ENCODE results near the gene EIF2S2.
A peak's percentile ranks its signal among the peaks of the same experiment; 100 is the strongest.

EIF2S2 gene

GRCh38 chr20:34112600-34113101, 608 bp upstream of the EIF2S2 start (continued):
- TF ChIP-seq PRDM2 (tag by site-specific recombination; IDR thresholded peaks at IDR 0.05; ENCODE audit: borderline replicate concordance) (no peak), ZNF354C (tag by site-specific recombination; IDR thresholded peaks at IDR 0.05; ENCODE audit: borderline replicate concordance, low read depth) (no peak), PRDM6 (tag by site-specific recombination; IDR thresholded peaks at IDR 0.05) (no peak), ZNF148 (tag by site-specific recombination; IDR thresholded peaks at IDR 0.05; ENCODE audit: borderline replicate concordance) (no peak), ZSCAN23 (tag by site-specific recombination; IDR thresholded peaks at IDR 0.05) (no peak), ZNF548 (tag by site-specific recombination; IDR thresholded peaks at IDR 0.05) (no peak), ZNF529 (tag by site-specific recombination; IDR thresholded peaks at IDR 0.05; ENCODE audit: insufficient replicate concordance) (no peak), ZNF473 (tag by site-specific recombination; IDR thresholded peaks at IDR 0.05) (no peak)
- TF ChIP-seq, protein P1, sequence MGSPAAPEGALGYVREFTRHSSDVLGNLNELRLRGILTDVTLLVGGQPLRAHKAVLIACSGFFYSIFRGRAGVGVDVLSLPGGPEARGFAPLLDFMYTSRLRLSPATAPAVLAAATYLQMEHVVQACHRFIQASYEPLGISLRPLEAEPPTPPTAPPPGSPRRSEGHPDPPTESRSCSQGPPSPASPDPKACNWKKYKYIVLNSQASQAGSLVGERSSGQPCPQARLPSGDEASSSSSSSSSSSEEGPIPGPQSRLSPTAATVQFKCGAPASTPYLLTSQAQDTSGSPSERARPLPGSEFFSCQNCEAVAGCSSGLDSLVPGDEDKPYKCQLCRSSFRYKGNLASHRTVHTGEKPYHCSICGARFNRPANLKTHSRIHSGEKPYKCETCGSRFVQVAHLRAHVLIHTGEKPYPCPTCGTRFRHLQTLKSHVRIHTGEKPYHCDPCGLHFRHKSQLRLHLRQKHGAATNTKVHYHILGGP (tag by site-specific recombination; IDR thresholded peaks at IDR 0.05) = no peak

DNA sequence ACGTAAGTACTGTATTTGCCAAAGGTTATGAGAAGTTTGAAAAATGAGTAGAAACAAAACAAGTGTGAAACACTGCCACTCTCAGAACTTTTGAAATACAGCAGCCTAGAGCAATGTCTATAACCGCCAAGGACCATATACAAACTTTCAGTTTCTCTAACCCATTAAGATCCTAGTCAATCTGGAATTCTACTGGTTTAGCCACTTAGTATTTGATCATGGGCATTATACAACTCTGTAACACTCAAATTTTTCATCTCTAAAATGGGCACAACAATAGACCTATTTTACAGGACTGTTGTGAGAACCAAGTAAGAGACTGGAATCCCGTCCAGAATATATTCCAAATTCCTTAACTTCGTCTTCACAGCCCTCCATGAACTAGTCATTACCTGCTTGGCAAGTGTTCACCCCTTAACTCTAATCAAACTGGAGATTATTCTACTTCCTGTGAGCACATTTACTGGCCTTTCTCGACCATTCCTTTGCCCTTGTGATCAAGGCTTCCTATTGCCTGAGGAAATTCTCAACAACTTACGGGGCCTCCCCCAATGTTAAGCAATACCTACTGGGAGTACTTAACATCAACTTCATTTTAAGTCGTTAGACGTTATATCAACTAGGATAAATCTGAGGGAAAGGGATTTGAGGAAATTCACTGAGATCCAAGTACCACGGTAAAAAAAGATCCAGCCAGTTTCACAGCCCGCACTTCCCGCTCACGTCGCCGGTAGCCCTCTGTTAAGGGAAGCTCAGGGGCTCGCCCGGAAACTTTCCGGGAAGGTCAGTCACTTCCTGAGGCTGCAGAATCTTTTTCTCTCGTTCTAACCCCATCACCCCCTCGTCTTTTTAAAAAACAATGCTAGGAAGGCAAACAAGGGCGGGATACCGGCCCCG, 1.1 kb downstream of the EIF2S2 start:
- Histone ChIP-seq H3K27ac (ENCODE audit: extremely low read depth, low read depth, low read length) (peak overlapping the region; percentile 81), H3K36me3 (ENCODE audit: control insufficient read depth in 2 of 2, insufficient read depth in 1 of 2, low read length in 2 of 2) (peaks cover 14 to 44% of the 10 kb centered on the region in 2 experiments; a peak in 2 of 3 replicates), H3K4me3 (ENCODE audit: low read depth, low read length) (peak overlapping the region; percentile 85), H3K4me1 (ENCODE audit: control insufficient read depth, insufficient read depth, low read length) (peaks cover 3% of the 10 kb centered on the region; the same call in 1 of the 2 replicates), H3K9me3 (ENCODE audit: control insufficient read depth, insufficient read depth, low read depth, low read length) (no peaks in the 10 kb centered on the region)
- TF ChIP-seq ZFP3 (tag by site-specific recombination; IDR thresholded peaks at IDR 0.05; ENCODE audit: low read depth) = no peak
- TF ChIP-seq CTCF (tag by site-specific recombination; IDR thresholded peaks at IDR 0.05) = 0 out of 2 replicates have a peak, but pooled peaks have one; percentile 1
- no peak for TF ChIP-seq ZNF132 (tag by site-specific recombination; IDR thresholded peaks at IDR 0.05; ENCODE audit: borderline replicate concordance)
- TF ChIP-seq ZNF146 (tag by site-specific recombination; IDR thresholded peaks at IDR 0.05) = no peak
- no peak for TF ChIP-seq ZNF621 (tag by site-specific recombination; IDR thresholded peaks at IDR 0.05)
- no peak for TF ChIP-seq ZNF23 (tag by site-specific recombination; IDR thresholded peaks at IDR 0.05; ENCODE audit: borderline replicate concordance)
- no peak for TF ChIP-seq MYNN (tag by site-specific recombination; IDR thresholded peaks at IDR 0.05; ENCODE audit: borderline replicate concordance)
- TF ChIP-seq ZNF660 (tag by site-specific recombination; IDR thresholded peaks at IDR 0.05) = no peak
- no peak for TF ChIP-seq ZNF274 (IDR thresholded peaks at IDR 0.05; ENCODE audit: low read length)
- TF ChIP-seq ZNF274 (tag by site-specific recombination; IDR thresholded peaks at IDR 0.05; ENCODE audit: borderline replicate concordance) = no peak
- CTCF ChIA-PET = no interaction called here
- POLR2A ChIA-PET = interaction anchor here (1.6 to 2.7 kb wide), 2 partner anchors 9 to 197 kb away, joined by 3 to 31 read pairs; no protein-coding TSS in a partner anchor

All from HEK293 (cell line).